GM12873 (cell line): Measurements from ENCODE around the gene BBOX1.

ENCODE experiments used
- CTCF ChIP-seq: IDR thresholded peaks from 2 replicates; pipeline ENCODE4 v1.5.1; 2012; ENCODE audit warnings: low read depth, mild to moderate bottlenecking, moderate library complexity, low read length, control low read depth; ENCODE audit not compliant: insufficient read depth; ENCODE audit errors: missing control alignments

Gene BBOX1

GRCh38 chr11:27020751-27021150, 19.9 kb upstream of the BBOX1 start:
- no peak for TF ChIP-seq CTCF

- TF ChIP-seq CTCF: no peak
Measured at GRCh38 chr11:27022659-27023251, 17.9 kb upstream of the BBOX1 start.

GRCh38 chr11:27024865-27025264, 15.8 kb upstream of the BBOX1 start:
- TF ChIP-seq CTCF: no peak

- TF ChIP-seq CTCF: no peak
Measured at GRCh38 chr11:27025312-27025955, 15.2 kb upstream of the BBOX1 start.

GRCh38 chr11:27025957-27026733, 14.5 kb upstream of the BBOX1 start:
- no peak for TF ChIP-seq CTCF

- no peak for TF ChIP-seq CTCF
Measured at GRCh38 chr11:27028561-27028965, 12.1 kb upstream of the BBOX1 start.

- TF ChIP-seq CTCF: no peak
Measured at GRCh38 chr11:27029966-27030365, 10.6 kb upstream of the BBOX1 start.
